Mammary epithelial cell (primary cell): ENCODE measurements around the gene GOLT1A.

Source experiments
- CTCF ChIP-seq, 2 donors: IDR thresholded peaks in 1 of 2; conservative IDR thresholded peaks in 1 of 2; 2 replicates each; pipeline ENCODE4 v1.5.1; 2011 to 2012; ENCODE audit warnings: inconsistent platforms in 2 of 2, low read length in 2 of 2, mild to moderate bottlenecking in 2 of 2, control low read depth in 1 of 2, low read depth in 1 of 2; ENCODE audit not compliant: insufficient read depth in 1 of 2; ENCODE audit errors: extremely low read depth in 1 of 2
- EZH2 ChIP-seq: IDR thresholded peaks from 2 replicates; pipeline ENCODE4 v1.6.1; 2012; ENCODE audit warnings: low read length, inconsistent platforms, borderline replicate concordance

GRCh38 chr1:204199579-204199978 is 14.2 kb downstream of the GOLT1A start:
- no peak for TF ChIP-seq CTCF (conservative IDR thresholded peaks at IDR 0.05 in 1 of 2, IDR thresholded peaks at IDR 0.05 in 1 of 2; ENCODE audit: extremely low read depth in 1 of 2, insufficient read depth in 1 of 2, low read depth in 1 of 2, low read length in 2 of 2)
- TF ChIP-seq EZH2: no peak
